Astrocyte (in vitro differentiated cells and primary cell): ENCODE measurements around the gene HIBADH.

Experiments used
- CTCF ChIP-seq: IDR thresholded peaks from 2 replicates; pipeline ENCODE4 v1.5.1; 2011; ENCODE audit warnings: low read depth, mild to moderate bottlenecking, inconsistent platforms, low read length, moderate library complexity; ENCODE audit not compliant: insufficient read depth
- EZH2 ChIP-seq: IDR thresholded peaks from 2 replicates; pipeline ENCODE4 v1.6.1; 2012; ENCODE audit warnings: mild to moderate bottlenecking, low read length, inconsistent platforms; ENCODE audit not compliant: insufficient read depth

GRCh38 chr7:27685893-27686292, 23.2 kb upstream of the HIBADH start:
- TF ChIP-seq CTCF = no peak
- TF ChIP-seq EZH2 = no peak
